ENCODE data around the gene FLCN. TPM values are rescaled to one million over a fixed set of nuclear protein-coding genes. Genes with fewer than 3 reads are reported as not detected.

Gene FLCN
- total and polyA plus RNA-seq, 2 donors (not counting 3 experiments of a cell fraction or from before 2014, with no cell fraction given): 38.8 to 68.9 TPM

- POLR2A ChIA-PET: no interaction called here
- no peak for FAIRE-seq
Observed at GRCh38 chr17:17175340-17175739, 61.6 kb downstream of the FLCN start.

More at GRCh38 chr17:17175340-17175739, 61.6 kb downstream of the FLCN start:
- CTCF ChIA-PET: interaction anchor here (2.2 kb wide), 1 partner anchor 33 kb away, joined by 6 read pairs; no protein-coding TSS in a partner anchor
- TF ChIP-seq MAX (IDR thresholded peaks at IDR 0.05; ENCODE audit: insufficient read depth, insufficient read length) (no peak), MYC (IDR thresholded peaks at IDR 0.05; ENCODE audit: low read depth, low read length) (no peak), EZH2 (IDR thresholded peaks at IDR 0.05; ENCODE audit: borderline replicate concordance, low read depth, low read length, severe bottlenecking) (no peak), CTCF (IDR thresholded peaks at IDR 0.05; ENCODE audit: extremely low read depth in 1 of 2, insufficient read depth in 1 of 2, low read depth in 1 of 2, low read length in 2 of 2) (no peak), POLR2AphosphoS5 (IDR thresholded peaks at IDR 0.05; ENCODE audit: insufficient read depth, low read depth, low read length) (no peak), GATA2 (IDR thresholded peaks at IDR 0.05; ENCODE audit: insufficient read depth, insufficient read length, low read depth, low read length) (no peak)
- Histone ChIP-seq H2AFZ (ENCODE audit: low read depth, low read length) (no peak overlapping the region), H3K4me1 (ENCODE audit: control insufficient read depth, extremely low read depth, insufficient read depth, low read length) (peaks cover 15% of the 10 kb centered on the region), H4K20me1 (replicated peaks; ENCODE audit: control insufficient read depth, extremely low read depth, insufficient read depth, low read length) (no peaks in the 10 kb centered on the region), H3K9me1 (replicated peaks; ENCODE audit: control insufficient read depth, extremely low read depth, insufficient read depth, low read length) (no peaks in the 10 kb centered on the region), H3K79me2 (ENCODE audit: control insufficient read depth, insufficient read depth, low read length) (no peaks in the 10 kb centered on the region), H3K27ac (ENCODE audit: insufficient read depth, low read depth, low read length) (no peak overlapping the region), H3K4me2 (ENCODE audit: insufficient read depth, low read length) (no peak overlapping the region), H3K9ac (replicated peaks; ENCODE audit: extremely low read depth, insufficient read depth, low read length) (no peak overlapping the region), H3K27me3 (ENCODE audit: control insufficient read depth in 2 of 2, insufficient read depth in 2 of 2, low read length in 2 of 2) (no peaks in the 10 kb centered on the region), H3K9me3 (replicated peaks; ENCODE audit: control insufficient read depth, insufficient read depth, low read length) (no peaks in the 10 kb centered on the region), H3K36me3 (ENCODE audit: control insufficient read depth in 2 of 2, extremely low read depth in 1 of 2, insufficient read depth in 2 of 2, low read length in 2 of 2) (peaks cover 14 to 47% of the 10 kb centered on the region in 2 experiments), H3K4me3 (replicated peaks in 1 of 3; ENCODE audit: insufficient read depth in 1 of 3, low read depth in 1 of 3, low read length in 3 of 3) (no peak overlapping the region)
- dilution Hi-C loops (cut with MboI; ENCODE audit: extremely low pct_ligation_motif_present, low sequenced_read_pairs) (no loop called here), intact Hi-C loops (cut with micrococcal nuclease) (no loop called here)
- no TSS peak for BruUV-seq (replicated peaks)
- no peak for DNase-seq (ENCODE audit: low read depth, low spot score)
